SK-N-SH treated with all-trans-retinoic acid at 6 μM for 48 hours (cell line): Measurements from ENCODE around the gene IL11RA.

ENCODE experiments used
- ATAC-seq: fragments of 200-7000 bp; cut with Tn5 transposase; 3 replicates; pipeline ENCODE4 v1.9.1; 2020; ENCODE audit warnings: mild to moderate bottlenecking, moderate library complexity
- ARNTL ChIP-seq: fragments of 450-650 bp; formaldehyde crosslinking; IDR thresholded peaks from 2 replicates; pipeline ENCODE4 v1.5.0; 2020; ENCODE audit warnings: low read depth, mild to moderate bottlenecking, moderate library complexity, borderline replicate concordance
- BACH2 ChIP-seq: fragments of 250-450 bp; sonication (Bioruptor Pico); IDR thresholded peaks from 2 replicates; pipeline ENCODE4 v1.9.0; 2021; ENCODE audit warnings: mild to moderate bottlenecking, borderline replicate concordance
- CREB5 ChIP-seq: fragments of 250-450 bp; sonication (Bioruptor Pico); IDR thresholded peaks from 2 replicates; pipeline ENCODE4 v1.5.1; 2020; ENCODE audit warnings: low read depth, mild to moderate bottlenecking, moderate library complexity
- CSDC2 ChIP-seq: fragments of 250-450 bp; sonication (Bioruptor Pico); IDR thresholded peaks from 2 replicates; pipeline ENCODE4 v1.5.0; 2020; ENCODE audit warnings: mild to moderate bottlenecking, moderate library complexity
- CSRNP3 ChIP-seq: fragments of 250-450 bp; sonication (Bioruptor Pico); IDR thresholded peaks from 2 replicates; pipeline ENCODE4 v1.5.1; 2021; ENCODE audit warnings: mild to moderate bottlenecking, moderate library complexity
- ESRRG ChIP-seq: fragments of 250-450 bp; sonication (Bioruptor Pico); IDR thresholded peaks from 2 replicates; pipeline ENCODE4 v1.6.1; 2021; ENCODE audit warnings: mild to moderate bottlenecking
- GLIS3 ChIP-seq: fragments of 250-450 bp; sonication (Bioruptor Pico); IDR thresholded peaks from 2 replicates; pipeline ENCODE4 v1.5.0; 2020; ENCODE audit warnings: mild to moderate bottlenecking, moderate library complexity
- ISL1 ChIP-seq: fragments of 250-450 bp; sonication (Bioruptor Pico); IDR thresholded peaks from 2 replicates; pipeline ENCODE4 v2.1.2; 2022; ENCODE audit warnings: mild to moderate bottlenecking, moderate library complexity
- OSR1 ChIP-seq: fragments of 250-450 bp; sonication (Bioruptor Pico); IDR thresholded peaks from 2 replicates; pipeline ENCODE4 v1.8.0; 2022; ENCODE audit warnings: moderate library complexity, mild to moderate bottlenecking, inconsistent platforms
- PATZ1 ChIP-seq: fragments of 250-450 bp; sonication (Bioruptor Pico); IDR thresholded peaks from 2 replicates; pipeline ENCODE4 v1.8.0; 2020; ENCODE audit warnings: mild to moderate bottlenecking, moderate library complexity, borderline replicate concordance
- POU6F1 ChIP-seq: fragments of 250-450 bp; sonication (Bioruptor Pico); IDR thresholded peaks from 2 replicates; pipeline ENCODE4 v1.8.0; 2021; ENCODE audit warnings: low read depth, mild to moderate bottlenecking, moderate library complexity, borderline replicate concordance
- PPARA ChIP-seq: fragments of 250-450 bp; sonication (Bioruptor Pico); IDR thresholded peaks from 2 replicates; pipeline ENCODE4 v1.5.0; 2020; ENCODE audit warnings: mild to moderate bottlenecking, borderline replicate concordance
- RARB ChIP-seq: fragments of 250-450 bp; sonication (Bioruptor Pico); IDR thresholded peaks from 2 replicates; pipeline ENCODE4 v1.8.0; 2021; ENCODE audit warnings: mild to moderate bottlenecking, moderate library complexity
- SNAI2 ChIP-seq: fragments of 250-450 bp; sonication (Bioruptor Pico); IDR thresholded peaks from 2 replicates; pipeline ENCODE4 v1.5.0; 2020; ENCODE audit warnings: mild to moderate bottlenecking, moderate library complexity
- TCF4 ChIP-seq: fragments of 250-450 bp; sonication (Bioruptor Pico); IDR thresholded peaks from 2 replicates; pipeline ENCODE4 v1.8.0; 2021; ENCODE audit warnings: mild to moderate bottlenecking, moderate library complexity, borderline replicate concordance
- TOX ChIP-seq: fragments of 250-450 bp; sonication (Bioruptor Pico); IDR thresholded peaks from 2 replicates; pipeline ENCODE4 v1.8.0; 2021; ENCODE audit warnings: mild to moderate bottlenecking, moderate library complexity, borderline replicate concordance
- TSHZ2 ChIP-seq: fragments of 250-450 bp; sonication (Bioruptor Pico); IDR thresholded peaks from 2 replicates; pipeline ENCODE4 v1.5.0; 2020; ENCODE audit warnings: mild to moderate bottlenecking, moderate library complexity
- ZC3H10 ChIP-seq: fragments of 250-450 bp; sonication (Bioruptor Pico); IDR thresholded peaks from 2 replicates; pipeline ENCODE4 v1.5.1; 2021; ENCODE audit warnings: mild to moderate bottlenecking, moderate library complexity
- ZFP3 ChIP-seq: fragments of 250-450 bp; sonication (Bioruptor Pico); IDR thresholded peaks from 2 replicates; pipeline ENCODE4 v1.5.0; 2020; ENCODE audit warnings: mild to moderate bottlenecking, moderate library complexity
- ZFP30 ChIP-seq: fragments of 450-650 bp; formaldehyde crosslinking; IDR thresholded peaks from 2 replicates; pipeline ENCODE4 v1.5.0; 2022; ENCODE audit warnings: mild to moderate bottlenecking, moderate library complexity
- ZNF565 ChIP-seq: fragments of 450-650 bp; formaldehyde crosslinking; conservative IDR thresholded peaks from 2 replicates; pipeline ENCODE4 v1.5.0; 2020; ENCODE audit warnings: low read depth, mild to moderate bottlenecking, moderate library complexity
- ZNF70 ChIP-seq: fragments of 450-650 bp; formaldehyde crosslinking; IDR thresholded peaks from 2 replicates; pipeline ENCODE4 v1.5.0; 2020; ENCODE audit warnings: mild to moderate bottlenecking, moderate library complexity
- ZNF8 ChIP-seq: fragments of 450-650 bp; formaldehyde crosslinking; IDR thresholded peaks from 2 replicates; pipeline ENCODE4 v1.5.0; 2020; ENCODE audit warnings: mild to moderate bottlenecking, moderate library complexity

IL11RA gene

GRCh38 chr9:34611811-34612787 is 39.9 kb upstream of the IL11RA start, which contains the start of gene RPP25L:
TSS of gene RPP25L (minus strand) at chr9:34612097. CDS start at chr9:34611296, 801 bp downstream.
- ATAC-seq = peak; percentile 96
- TF ChIP-seq ISL1 (no peak), CSRNP3 (CRISPR knock-in tag) (no peak), TCF4 (CRISPR knock-in tag) (no peak), SNAI2 (CRISPR knock-in tag) (0 out of 2 replicates have a peak, but pooled peaks have one; percentile 30), CSDC2 (no peak), ZNF8 (no peak)

- no peak for TF ChIP-seq ZNF565
- TF ChIP-seq POU6F1 (CRISPR knock-in tag) = no peak
- no peak for TF ChIP-seq GLIS3 (CRISPR knock-in tag)
- TF ChIP-seq ZFP3 (CRISPR knock-in tag) = no peak
- no peak for TF ChIP-seq ZNF70 (CRISPR knock-in tag)
- no peak for TF ChIP-seq CSDC2
- no peak for TF ChIP-seq PATZ1 (CRISPR knock-in tag)
- TF ChIP-seq CREB5 (CRISPR knock-in tag) = no peak
- TF ChIP-seq RARB (CRISPR knock-in tag) = no peak
- no peak for TF ChIP-seq ZC3H10
- TF ChIP-seq ZNF8 = no peak
- TF ChIP-seq ARNTL (CRISPR knock-in tag) = no peak
- TF ChIP-seq OSR1 (CRISPR knock-in tag) = no peak
- no peak for TF ChIP-seq PPARA (CRISPR knock-in tag)
- ATAC-seq = peak; percentile 84
Measured at GRCh38 chr9:34612788-34613390, 39.1 kb upstream of the IL11RA start.

- ATAC-seq = no peak
- no peak for TF ChIP-seq ARNTL (CRISPR knock-in tag)
- no peak for TF ChIP-seq CSRNP3 (CRISPR knock-in tag)
- no peak for TF ChIP-seq PPARA (CRISPR knock-in tag)
- no peak for TF ChIP-seq ZNF565
- no peak for TF ChIP-seq BACH2 (CRISPR knock-in tag)
- TF ChIP-seq ISL1 = no peak
- no peak for TF ChIP-seq TOX
- TF ChIP-seq PATZ1 (CRISPR knock-in tag) = no peak
- peak; percentile 72; the same call in 1 of the 2 replicates for TF ChIP-seq TCF4 (CRISPR knock-in tag)
- no peak for TF ChIP-seq ZNF70 (CRISPR knock-in tag)
- peak; percentile 59; the same call in 1 of the 2 replicates for TF ChIP-seq TSHZ2
- TF ChIP-seq ZNF8 = no peak
- no peak for TF ChIP-seq ZFP30
- no peak for TF ChIP-seq GLIS3 (CRISPR knock-in tag)
- no peak for TF ChIP-seq OSR1 (CRISPR knock-in tag)
- no peak for TF ChIP-seq ESRRG (CRISPR knock-in tag)
- no peak for TF ChIP-seq ZFP3 (CRISPR knock-in tag)
Measured at GRCh38 chr9:34615132-34615531, 36.9 kb upstream of the IL11RA start.
